RWPE2 (cell line): ENCODE measurements around the gene ARHGAP15.

Source experiments
- ATAC-seq: fragments of 200-7000 bp; cut with Tn5 transposase; 3 replicates; pipeline ENCODE4 v1.9.1; 2021; ENCODE audit warnings: low read depth
- DNase-seq: peaks from one replicate; pipeline ENCODE4 v3.0.0-alpha.2; 2020; ENCODE audit warnings: low spot score
- H3K27ac ChIP-seq: fragments of 450-650 bp; 2 replicates; pipeline ENCODE4 v1.5.1; 2017; ENCODE audit warnings: mild to moderate bottlenecking; ENCODE audit not compliant: poor library complexity, severe bottlenecking
- H3K27me3 ChIP-seq: fragments of 250-450 bp; sonication (Bioruptor Pico); 2 replicates; pipeline ENCODE4 v1.5.1; 2021; ENCODE audit warnings: mild to moderate bottlenecking, moderate library complexity; ENCODE audit not compliant: insufficient read depth, poor library complexity, severe bottlenecking
- H3K36me3 ChIP-seq: fragments of 250-450 bp; sonication (Bioruptor Pico); 2 replicates; pipeline ENCODE4 v1.5.1; 2020; ENCODE audit warnings: low read depth, mild to moderate bottlenecking, moderate library complexity
- H3K4me1 ChIP-seq: fragments of 250-450 bp; sonication (Bioruptor Pico); 2 replicates; pipeline ENCODE4 v1.5.1; 2021; ENCODE audit warnings: mild to moderate bottlenecking, moderate library complexity; ENCODE audit not compliant: insufficient read depth, poor library complexity, severe bottlenecking
- H3K4me3 ChIP-seq: fragments of 250-450 bp; sonication (Bioruptor Pico); 2 replicates; pipeline ENCODE4 v1.5.1; 2021; ENCODE audit warnings: mild to moderate bottlenecking, moderate library complexity; ENCODE audit not compliant: severe bottlenecking
- H3K9me3 ChIP-seq: fragments of 250-450 bp; sonication (Bioruptor Pico); 2 replicates; pipeline ENCODE4 v1.5.1; 2021; ENCODE audit warnings: mild to moderate bottlenecking, moderate library complexity; ENCODE audit not compliant: severe bottlenecking
- TF ChIP-seq, protein P1 (sequence below): fragments of 450-650 bp; IDR thresholded peaks from one replicate; pipeline ENCODE4 v1.5.1; 2017; ENCODE audit warnings: mild to moderate bottlenecking, moderate library complexity; ENCODE audit not compliant: poor library complexity, severe bottlenecking

Gene ARHGAP15

DNA sequence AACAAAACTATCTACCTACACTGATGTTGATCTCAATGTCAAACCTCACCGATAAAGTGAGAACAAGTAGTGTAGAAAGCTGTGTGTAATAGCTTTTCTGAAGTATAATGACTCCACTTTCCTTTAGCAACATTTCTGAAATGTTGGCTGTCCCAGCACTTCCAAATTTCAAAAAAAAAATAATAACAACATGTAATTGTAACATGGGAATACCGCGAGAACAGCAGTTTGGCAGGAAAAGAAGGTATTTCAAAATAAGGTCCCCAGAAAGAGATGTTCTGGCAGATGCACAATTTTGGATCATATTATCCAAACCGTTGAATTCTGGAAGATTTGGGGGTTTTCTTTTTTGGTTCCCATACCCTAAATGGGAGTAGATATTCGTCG is 352.0 kb downstream of the ARHGAP15 start:
- H3K4me3 ChIP-seq = no peak overlapping the region
- no peaks in the 10 kb centered on the region for H3K9me3 ChIP-seq
- no peaks in the 10 kb centered on the region for H3K4me1 ChIP-seq
- TF ChIP-seq, protein P1, sequence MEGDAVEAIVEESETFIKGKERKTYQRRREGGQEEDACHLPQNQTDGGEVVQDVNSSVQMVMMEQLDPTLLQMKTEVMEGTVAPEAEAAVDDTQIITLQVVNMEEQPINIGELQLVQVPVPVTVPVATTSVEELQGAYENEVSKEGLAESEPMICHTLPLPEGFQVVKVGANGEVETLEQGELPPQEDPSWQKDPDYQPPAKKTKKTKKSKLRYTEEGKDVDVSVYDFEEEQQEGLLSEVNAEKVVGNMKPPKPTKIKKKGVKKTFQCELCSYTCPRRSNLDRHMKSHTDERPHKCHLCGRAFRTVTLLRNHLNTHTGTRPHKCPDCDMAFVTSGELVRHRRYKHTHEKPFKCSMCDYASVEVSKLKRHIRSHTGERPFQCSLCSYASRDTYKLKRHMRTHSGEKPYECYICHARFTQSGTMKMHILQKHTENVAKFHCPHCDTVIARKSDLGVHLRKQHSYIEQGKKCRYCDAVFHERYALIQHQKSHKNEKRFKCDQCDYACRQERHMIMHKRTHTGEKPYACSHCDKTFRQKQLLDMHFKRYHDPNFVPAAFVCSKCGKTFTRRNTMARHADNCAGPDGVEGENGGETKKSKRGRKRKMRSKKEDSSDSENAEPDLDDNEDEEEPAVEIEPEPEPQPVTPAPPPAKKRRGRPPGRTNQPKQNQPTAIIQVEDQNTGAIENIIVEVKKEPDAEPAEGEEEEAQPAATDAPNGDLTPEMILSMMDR = no peak
- H3K36me3 ChIP-seq = no peaks in the 10 kb centered on the region
- no peaks in the 10 kb centered on the region for H3K27me3 ChIP-seq
- ATAC-seq (no peak), DNase-seq (no peak)
- H3K27ac ChIP-seq = no peak overlapping the region

DNA sequence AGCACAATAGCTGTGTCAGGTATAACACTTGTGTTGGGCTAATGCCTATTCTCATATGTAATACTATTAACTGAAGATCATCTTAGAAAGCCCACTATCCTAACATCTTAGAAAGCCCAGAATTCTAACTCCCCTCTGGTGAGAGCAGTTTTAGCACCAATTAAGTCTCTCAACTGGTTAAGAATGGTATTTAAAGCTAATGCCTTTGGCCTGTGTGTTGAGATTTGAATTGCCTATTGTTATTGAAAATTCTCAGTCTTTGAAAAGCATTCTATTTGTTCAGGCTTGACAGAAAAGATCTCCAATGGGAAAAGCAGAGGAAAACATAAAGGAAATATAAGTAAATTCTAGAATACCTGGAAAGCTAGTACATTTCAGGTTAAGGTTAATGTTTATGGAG is 352.5 kb downstream of the ARHGAP15 start:
- Histone ChIP-seq H3K36me3 (no peaks in the 10 kb centered on the region), H3K27ac (no peak overlapping the region), H3K9me3 (no peaks in the 10 kb centered on the region), H3K27me3 (no peaks in the 10 kb centered on the region), H3K4me1 (no peaks in the 10 kb centered on the region), H3K4me3 (no peak overlapping the region)
- DNase-seq (no peak), ATAC-seq (no peak)
- TF ChIP-seq, protein P1 = no peak

DNA sequence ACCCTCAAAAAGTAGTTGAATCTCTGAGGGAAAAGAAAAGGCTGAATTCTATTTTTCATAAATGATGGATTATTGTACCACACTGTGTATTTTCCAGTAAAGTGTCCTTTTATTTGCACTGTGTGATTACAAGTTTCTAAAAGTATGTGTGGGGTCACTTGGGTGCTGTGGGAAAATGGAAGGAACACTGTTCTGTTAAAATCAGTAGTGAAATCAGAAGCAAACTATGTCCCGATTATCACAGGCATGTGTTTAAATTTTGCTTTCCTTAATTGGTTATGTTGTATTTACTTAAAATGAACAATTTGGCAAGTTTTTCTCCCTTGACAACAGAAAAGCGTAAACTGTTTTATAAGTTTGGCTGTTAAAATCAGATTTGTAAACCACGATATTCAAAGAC is 353.1 kb downstream of the ARHGAP15 start:
- DNase-seq (no peak), ATAC-seq (no peak)
- no peak overlapping the region for H3K4me3 ChIP-seq
- H3K4me1 ChIP-seq = no peaks in the 10 kb centered on the region
- H3K36me3 ChIP-seq = no peaks in the 10 kb centered on the region
- H3K27ac ChIP-seq = no peak overlapping the region
- H3K9me3 ChIP-seq = no peaks in the 10 kb centered on the region
- H3K27me3 ChIP-seq = no peaks in the 10 kb centered on the region
- TF ChIP-seq, protein P1 = no peak

DNA sequence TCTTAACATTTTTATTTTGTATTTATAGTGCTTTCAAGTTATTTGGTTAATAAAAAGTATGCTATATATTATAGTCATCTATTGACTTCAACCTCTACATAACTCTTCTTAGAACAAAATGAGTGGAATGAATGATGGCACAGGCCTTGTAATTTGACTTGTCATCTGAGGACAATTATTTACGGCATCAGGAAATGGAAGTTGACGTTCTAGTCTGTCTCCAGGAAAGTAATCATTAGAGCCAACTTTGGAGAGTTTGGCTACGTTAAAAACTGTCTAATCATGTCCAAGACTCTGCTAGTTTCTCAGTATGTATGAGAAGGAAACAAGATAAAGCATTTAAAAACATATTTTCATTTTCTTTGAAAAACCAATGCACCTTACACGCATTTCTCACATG is 353.6 kb downstream of the ARHGAP15 start:
- Histone ChIP-seq H3K4me1 (no peaks in the 10 kb centered on the region), H3K27ac (no peak overlapping the region), H3K4me3 (no peak overlapping the region), H3K27me3 (no peaks in the 10 kb centered on the region), H3K9me3 (no peaks in the 10 kb centered on the region), H3K36me3 (no peaks in the 10 kb centered on the region)
- ATAC-seq = no peak
- TF ChIP-seq, protein P1 = no peak
- no peak for DNase-seq

DNA sequence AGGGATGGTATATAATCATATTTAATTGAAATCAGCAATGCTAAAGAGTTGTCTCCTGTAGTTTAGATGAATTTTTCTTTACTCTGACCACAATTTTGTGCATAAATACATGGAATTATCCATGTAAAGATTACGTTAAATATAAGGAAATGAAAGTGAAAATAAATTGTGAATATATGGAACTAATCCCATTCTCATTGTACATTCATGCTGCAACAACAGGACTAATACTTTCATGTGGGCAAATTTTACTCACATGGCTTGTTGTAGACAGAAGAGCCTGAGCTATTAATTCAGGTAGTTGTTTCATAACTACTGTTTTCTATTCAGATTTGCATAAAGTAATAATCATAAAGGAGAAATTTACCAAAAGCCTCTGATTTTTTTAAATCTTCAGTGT is 357.8 kb downstream of the ARHGAP15 start:
- Histone ChIP-seq H3K9me3 (no peaks in the 10 kb centered on the region), H3K27me3 (no peaks in the 10 kb centered on the region), H3K27ac (no peak overlapping the region), H3K4me1 (no peaks in the 10 kb centered on the region), H3K36me3 (no peaks in the 10 kb centered on the region), H3K4me3 (no peak overlapping the region)
- DNase-seq = no peak
- TF ChIP-seq, protein P1 = no peak
- ATAC-seq = no peak
